GM12874 (cell line): Measurements from ENCODE around the gene PIP5KL1.

ENCODE experiments used
- TF ChIP-seq, protein P1 (sequence below): IDR thresholded peaks from 2 replicates; pipeline ENCODE4 v1.5.1; 2011; ENCODE audit warnings: low read depth, mild to moderate bottlenecking, control low read depth, low read length, moderate library complexity; ENCODE audit not compliant: insufficient read depth

The PIP5KL1 gene

DNA sequence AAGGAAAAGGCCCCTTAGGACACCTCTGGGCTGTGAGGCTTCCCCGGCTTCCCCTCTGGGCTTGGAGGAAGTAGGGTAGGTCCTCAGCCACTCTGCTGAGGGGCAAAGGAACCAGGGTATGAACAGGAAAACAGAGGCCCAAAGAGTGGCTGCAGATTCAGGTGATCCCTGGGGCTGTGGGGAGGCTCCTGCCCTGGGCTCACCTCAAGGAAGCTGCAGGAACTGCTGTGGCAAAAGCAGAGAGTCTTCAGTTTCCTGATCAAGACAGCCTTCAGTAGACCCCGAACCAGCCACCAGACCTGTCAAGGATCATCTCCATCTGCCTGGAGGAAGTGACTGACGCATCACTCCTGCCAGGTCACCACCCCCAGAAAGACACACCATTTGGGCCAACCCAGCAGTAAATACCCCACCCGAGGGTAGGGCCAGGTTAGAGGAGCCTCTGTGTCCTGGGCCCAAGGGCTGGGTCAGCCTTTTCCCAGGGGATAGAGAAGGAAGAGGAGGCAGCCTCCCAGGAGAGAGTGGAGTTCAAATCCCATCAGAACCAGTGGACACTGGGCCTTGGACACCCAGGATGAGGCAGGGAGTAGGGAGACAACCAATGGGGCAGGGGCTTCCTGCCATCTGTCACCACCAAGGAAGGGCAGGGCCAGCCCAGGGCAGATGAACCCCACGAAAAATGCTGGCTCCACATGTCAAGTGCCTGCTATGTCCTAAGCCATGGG is 25.4 kb downstream of the PIP5KL1 start:
- TF ChIP-seq, protein P1, sequence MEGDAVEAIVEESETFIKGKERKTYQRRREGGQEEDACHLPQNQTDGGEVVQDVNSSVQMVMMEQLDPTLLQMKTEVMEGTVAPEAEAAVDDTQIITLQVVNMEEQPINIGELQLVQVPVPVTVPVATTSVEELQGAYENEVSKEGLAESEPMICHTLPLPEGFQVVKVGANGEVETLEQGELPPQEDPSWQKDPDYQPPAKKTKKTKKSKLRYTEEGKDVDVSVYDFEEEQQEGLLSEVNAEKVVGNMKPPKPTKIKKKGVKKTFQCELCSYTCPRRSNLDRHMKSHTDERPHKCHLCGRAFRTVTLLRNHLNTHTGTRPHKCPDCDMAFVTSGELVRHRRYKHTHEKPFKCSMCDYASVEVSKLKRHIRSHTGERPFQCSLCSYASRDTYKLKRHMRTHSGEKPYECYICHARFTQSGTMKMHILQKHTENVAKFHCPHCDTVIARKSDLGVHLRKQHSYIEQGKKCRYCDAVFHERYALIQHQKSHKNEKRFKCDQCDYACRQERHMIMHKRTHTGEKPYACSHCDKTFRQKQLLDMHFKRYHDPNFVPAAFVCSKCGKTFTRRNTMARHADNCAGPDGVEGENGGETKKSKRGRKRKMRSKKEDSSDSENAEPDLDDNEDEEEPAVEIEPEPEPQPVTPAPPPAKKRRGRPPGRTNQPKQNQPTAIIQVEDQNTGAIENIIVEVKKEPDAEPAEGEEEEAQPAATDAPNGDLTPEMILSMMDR, result no peak

- TF ChIP-seq, protein P1, result no peak
These were observed 26.0 kb downstream of the PIP5KL1 start for GRCh38 chr9:127904561-127905003.

DNA sequence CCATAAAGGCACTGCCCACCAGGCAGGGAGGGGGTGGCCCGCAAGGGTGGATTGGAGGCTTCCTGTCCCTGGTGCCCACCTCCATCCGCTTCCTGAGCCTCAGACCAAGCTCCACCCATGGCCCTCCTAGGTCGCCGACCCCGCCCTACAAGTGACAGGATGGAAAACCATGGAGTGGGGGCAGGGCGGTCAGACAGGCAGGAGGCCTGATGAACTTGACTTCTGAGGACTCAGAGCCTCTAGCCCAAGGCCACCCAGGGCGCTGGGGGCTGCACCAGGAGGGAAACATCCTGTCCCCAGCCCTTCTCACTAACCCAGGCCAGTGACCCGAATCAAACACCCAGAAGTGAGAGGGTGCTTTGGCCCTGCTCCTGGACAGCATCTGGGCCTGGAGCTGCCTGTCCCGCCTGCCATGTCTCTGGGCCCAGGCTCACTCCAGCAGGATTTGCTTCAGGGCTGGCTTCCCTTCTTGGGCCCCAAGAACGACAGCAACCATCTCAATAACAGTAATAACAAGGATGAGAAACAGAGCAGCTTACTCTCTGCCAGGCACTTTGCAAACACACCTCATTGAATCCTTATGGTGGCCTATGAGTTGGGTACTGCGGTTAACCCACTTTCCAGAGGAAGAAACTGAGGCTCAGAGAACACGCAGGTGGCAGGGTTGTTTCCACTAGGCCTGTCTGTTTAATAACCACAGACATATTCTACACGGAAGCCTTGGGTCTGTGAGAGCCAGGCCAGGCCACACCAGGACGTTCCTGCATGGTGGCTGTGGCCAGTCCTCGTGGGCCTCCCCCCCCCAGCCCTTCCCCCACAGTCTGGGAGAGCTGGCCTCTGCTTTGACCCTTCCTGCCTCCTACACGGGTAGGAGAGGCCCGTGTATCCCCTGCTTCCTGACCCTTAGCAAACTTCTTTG is 26.8 kb downstream of the PIP5KL1 start:
- TF ChIP-seq, protein P1, result no peak

DNA sequence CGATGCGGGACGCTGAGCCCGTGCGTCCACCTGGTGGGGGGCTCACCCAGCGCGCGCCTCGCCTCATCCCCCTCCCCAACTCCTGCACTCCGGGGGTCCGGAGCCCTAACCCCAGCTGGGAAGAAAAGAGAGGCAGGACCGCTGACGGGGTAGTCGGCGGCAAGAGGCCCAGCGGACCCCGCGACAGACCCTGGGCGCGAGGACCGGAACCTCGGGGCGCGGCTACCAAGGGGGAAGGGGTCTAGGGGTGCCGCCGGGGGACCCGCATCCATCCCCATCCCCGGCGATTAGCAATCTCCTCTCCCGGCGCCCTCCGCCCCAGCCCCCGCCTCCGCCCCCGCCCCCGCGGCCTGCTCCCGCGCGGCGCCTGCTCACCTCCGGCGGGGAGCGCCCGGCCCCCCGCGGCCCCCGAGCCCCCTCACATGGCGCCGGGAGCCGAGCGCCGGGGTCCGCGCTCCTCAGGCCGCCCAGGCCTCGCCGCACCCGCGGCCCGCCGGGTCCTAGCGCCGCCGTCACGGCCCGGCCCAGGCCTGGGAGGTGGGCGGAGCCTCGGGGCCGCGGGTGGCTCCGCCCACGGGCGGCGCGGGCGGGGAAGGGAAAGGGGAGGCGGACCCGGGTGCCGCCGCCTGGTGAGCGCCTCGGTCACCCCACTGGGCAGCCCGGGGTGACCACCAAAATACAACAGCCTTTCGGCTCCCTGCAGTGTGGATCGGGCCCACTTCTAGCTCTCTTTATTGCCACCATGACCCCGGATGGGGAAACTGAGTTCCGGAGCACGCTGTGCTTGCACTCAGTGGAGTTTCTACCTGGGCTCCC is 31.2 kb downstream of the PIP5KL1 start, which contains the start of gene ST6GALNAC6:
Gene ST6GALNAC6 (minus strand): TSS at position 476 of the 816 bp plus-strand sequence. CDS start 1,622 bp downstream, outside the sequence.
- TF ChIP-seq, protein P1, result no peak

DNA sequence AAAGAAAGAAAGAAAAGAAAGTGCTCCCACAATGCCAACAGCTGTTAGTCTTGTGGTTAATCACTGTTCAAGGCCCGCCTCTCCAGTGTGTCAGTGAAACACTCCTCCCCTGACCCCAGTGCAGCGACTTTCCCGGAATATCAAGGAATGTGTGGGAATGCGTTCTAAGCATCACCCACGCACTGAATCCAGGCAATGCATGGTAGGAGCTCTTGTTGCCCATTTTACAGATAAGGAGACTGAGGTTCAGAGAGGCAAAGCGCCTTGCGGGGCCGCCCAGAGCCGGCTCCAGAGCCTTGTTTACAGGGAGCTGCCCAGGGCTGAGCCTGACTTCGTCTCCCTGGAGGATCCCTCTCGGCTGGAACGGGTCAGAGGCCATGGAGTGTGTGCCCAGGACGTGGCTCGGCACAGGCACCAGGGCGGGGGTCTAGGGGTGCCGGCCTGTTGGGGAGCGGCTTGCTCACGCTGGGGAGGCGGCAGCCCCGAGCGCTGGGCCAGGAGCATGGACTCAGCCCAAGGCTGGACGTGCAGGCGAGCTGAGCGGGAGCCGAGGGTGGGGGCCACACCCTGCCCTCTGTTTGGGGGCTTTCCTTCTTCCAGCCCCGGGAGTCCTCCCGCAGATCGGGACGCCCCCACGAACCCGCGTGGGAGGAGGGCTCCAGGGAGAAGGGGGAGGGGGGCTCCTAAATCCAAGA is 32.0 kb downstream of the PIP5KL1 start:
- TF ChIP-seq, protein P1, result no peak

GRCh38 chr9:127897193-127897692 is 33.3 kb downstream of the PIP5KL1 start:
- TF ChIP-seq, protein P1, result no peak
